Myocyte (in vitro differentiated cells): ENCODE measurements around the gene MID2. TPM values are rescaled to one million over a fixed set of nuclear protein-coding genes. Genes with fewer than 3 reads are reported as not detected.
"Not testable (repeated sequence)": the region's sequence is repeated elsewhere in the genome, so short reads cannot be mapped to it uniquely, and the experiment has no call there.

Experiments used
- DNase-seq: peaks from one replicate; pipeline ENCODE4 v3.0.0-alpha.2; 2012; ENCODE audit warnings: low read depth
- total RNA-seq: library from RNA; depleted of rRNA; stranded (reverse); fragments of >200 nt; gene quantifications from 2 replicates; pipeline ENCODE4 v1.2.3, GENCODE V29; 2014

The MID2 gene
- total RNA-seq, 1 donor from 2014 or later = 5.4 TPM

DNA sequence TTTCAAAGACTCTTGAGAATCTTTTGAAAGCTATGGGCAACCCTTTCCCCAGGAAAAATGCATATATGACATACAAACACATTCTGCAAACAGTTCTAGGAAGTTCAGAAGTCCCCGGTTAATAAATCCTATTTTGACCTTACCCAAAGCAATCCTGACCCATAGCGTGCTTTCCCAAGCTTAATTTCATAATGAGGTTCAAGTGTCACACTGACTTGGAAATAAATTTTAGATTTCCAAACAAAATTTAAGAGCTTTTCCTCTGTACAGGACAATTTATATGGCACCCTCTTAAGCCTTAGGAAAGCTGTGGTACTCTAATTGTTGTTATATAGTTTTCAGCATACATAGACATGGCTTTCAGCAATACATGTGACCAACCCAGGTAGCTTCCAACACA, 11.3 kb downstream of the MID2 start:
- DNase-seq = no peak

- no peak for DNase-seq
Measured at GRCh38 chrX:107840971-107841370, 15.3 kb downstream of the MID2 start.

DNA sequence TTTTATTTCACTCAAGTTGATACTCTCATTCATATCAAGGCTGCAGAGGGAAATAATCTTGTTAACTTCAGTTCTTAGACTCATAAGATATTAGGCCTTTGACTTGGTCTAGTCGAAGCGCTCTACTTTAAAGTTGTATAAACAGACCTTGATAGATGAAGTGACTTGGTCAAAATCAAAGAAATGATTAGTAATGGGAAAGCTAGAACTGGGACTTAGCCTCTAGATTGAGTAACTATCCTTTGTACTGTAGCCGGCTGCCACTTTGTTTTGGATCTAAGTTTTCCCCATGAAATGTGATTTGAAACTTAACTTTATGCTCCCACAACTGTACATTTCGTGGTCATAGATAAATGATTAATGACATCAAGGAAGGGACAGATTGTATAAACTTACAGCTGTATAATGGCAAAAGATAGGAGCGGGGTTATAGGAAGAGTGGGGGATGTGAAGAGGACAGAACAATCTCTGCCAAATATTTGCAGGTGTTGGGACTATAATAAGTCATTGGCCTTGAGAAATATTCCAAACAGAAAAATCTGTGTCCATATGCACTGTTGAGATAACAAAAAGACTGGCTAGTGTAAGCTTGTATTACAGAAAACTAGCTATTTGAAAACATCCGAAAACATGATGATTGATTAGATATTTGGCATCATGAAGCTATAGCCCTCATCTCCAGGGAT, 17.2 kb downstream of the MID2 start:
- DNase-seq = no peak

- no peak for DNase-seq
Measured at GRCh38 chrX:107845625-107846024, 20.0 kb downstream of the MID2 start.

DNA sequence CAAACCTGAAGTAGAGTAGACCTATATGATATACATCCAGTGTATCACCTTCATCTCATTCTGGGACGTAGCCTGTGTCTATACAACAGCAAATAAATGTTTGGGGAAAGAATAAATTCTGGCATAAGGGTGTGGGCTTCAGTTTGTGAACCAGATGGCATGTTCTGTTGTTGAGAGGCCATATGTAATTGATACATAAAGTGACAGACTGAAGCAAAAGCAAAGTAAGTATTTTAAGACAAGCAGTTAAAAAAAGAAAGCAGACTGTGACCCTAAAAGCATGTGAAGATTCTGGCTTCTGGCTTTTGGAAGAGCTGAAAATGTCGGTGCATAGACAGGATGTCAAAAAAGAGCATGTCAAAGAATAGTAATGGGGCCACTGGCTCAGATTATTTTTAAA, 22.9 kb downstream of the MID2 start:
- no peak for DNase-seq

DNA sequence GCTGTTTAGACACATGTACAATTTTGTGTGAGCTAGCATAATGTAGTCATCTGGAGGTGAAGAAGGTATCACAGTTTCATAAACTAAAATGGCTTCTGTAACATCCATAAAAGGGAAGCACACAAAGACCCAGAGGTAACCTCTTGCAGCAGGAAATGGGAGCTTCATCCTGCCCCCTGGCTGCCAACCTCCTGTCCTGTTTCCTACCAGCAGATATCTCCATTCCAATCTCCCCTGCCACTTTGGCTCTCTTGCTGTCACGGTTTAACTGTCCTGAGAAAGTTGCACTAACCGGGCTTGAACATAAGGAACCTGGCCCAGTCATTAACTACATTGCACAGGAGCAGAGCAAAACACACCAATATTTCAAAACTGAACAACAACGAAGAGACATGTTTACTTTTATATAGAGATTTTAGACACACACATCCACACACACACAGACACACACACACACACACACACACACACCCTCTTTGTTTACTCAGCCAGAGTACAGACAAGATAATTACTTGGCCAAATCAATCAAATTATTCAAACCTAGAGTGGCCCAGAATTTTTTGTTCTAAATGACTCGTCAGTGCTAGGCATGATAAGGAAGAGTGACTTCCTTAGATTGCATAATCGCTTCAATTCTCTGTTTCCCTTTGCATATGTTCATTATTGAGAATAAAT, 24.2 kb downstream of the MID2 start:
- no peak for DNase-seq

- no peak for DNase-seq
Measured at GRCh38 chrX:107850422-107850765, 24.7 kb downstream of the MID2 start.

DNA sequence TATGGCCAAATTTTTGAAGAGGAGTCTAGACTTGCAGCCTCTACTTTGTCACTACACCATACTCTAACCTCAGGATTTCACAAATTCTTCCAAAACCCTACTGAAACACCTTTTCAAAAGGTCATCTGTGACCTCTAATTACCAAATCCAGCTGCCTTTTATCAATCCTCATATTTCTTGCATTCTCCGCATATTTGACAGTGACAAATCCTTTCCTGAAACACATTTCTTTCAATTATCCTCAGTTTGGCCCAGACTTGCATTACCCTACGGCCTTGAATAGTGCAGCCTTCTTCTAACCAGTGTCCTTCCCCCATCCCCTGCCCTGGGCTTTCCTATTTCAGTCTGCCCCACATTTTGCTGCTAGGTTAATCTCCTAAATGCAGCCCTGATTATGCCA, 25.5 kb downstream of the MID2 start:
- no peak for DNase-seq

DNA sequence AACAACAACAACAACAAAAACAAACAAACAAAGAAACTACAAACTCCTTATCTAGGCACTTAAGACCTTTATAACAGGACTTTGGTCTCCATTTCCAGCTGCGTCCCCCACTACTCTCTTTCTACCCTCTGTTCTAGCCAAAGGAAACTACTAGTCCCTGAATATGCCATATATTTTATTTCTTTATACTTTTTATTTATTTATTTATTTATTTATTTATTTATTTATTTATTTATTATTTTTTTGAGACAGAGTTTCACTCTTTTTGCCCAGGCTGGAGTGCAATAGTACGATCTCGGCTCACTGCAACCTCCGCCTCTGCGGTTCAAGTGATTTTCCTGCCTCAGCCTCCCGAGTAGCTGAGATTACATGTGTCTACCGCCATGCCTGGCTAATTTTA, 26.0 kb downstream of the MID2 start:
- not testable (repeated sequence) for DNase-seq

DNA sequence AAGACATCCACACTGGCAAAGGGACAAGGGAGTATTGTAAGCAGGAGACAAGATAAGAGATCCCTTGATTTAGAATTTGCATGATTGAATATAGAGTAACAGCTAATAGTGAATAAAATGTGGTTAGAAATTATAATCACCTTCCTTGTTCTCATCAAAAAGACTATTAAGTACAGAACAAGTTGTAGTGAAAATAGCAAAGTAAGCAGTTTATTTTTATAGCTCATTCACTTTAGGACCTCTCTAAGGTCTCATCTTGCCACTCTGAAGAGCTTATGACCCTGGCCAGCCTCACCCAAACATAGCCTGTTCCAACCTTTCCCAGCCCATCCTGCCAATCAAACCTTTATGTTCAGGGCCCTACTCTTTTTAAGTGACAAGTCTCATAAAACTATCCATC, 30.6 kb downstream of the MID2 start:
- no peak for DNase-seq

DNA sequence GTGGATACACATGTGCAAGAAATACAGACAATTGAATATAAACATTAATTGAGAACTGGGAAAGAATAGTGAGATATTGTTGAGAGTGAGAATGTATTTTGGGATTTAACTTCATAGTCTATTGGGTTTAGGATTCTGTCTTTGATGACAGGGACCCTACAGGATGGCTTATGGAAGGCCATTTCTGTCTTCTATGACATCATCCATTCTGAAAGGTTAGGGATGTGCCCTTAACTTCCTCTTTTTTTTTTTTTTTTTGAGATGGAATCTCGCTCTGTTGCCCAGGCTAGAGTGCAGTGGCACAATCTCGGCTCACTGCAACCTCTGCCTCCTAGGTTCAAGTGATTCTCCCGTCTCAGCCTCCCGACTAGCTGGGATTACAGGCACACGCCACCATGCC, 31.4 kb downstream of the MID2 start:
- not testable (repeated sequence) for DNase-seq

DNA sequence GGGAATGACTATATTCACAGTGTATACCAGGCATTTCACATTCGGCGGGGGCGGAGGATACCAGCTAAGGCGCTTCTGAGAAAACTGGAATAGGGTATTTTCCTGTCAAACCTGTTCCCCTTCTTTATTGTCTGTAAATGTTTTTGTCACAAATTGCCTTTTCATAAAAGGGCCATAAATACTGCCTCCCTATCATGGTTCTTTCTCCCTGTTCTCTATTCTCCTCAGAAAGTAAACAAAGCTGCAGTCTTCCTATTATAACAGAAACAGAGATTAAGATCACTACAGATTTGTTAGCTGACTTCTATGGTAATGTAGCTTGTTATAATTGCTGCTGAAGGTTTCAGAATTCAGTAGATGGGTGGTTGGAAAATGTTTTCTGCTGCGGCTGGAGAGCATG, 32.2 kb downstream of the MID2 start:
- no peak for DNase-seq

DNA sequence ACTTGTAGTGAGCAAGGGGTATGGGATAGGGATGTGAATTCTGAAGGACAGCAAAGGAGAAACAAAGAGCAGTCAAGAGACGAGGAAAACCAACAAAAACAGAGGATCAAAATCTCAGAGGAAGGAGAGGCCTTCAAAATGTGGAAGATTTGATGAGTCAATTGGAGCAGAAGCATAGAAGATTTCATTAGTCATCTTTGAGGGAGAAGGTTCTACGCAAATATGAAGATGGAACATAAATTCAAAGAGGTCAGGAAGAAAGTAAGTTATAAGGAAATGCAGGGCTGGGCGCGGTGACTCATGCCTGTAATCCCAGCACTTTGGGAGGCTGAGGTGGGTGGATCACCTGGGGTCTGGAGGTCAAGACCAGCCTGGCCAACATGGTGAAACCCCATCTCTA, 35.4 kb downstream of the MID2 start:
- DNase-seq = no peak

DNA sequence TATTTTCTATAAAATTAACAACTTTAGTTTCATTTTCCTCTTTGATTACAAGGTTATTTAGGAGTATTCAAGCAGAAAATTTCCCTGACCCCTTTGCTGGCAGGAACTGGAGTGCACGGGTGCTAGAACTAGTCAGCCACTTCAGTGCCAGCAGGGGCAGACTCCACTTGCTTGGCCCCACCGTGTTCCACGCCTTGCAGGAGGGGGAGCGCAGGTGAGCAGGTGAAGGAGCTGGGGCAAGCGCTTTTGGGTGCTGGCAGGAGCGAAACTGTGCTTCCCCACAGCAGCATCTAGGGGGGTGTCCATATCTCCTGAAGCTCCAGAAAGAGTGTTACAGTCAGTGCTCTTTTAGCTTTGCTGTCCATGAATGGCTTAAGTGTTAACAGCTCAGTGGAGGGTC, 45.5 kb downstream of the MID2 start:
- no peak for DNase-seq

DNA sequence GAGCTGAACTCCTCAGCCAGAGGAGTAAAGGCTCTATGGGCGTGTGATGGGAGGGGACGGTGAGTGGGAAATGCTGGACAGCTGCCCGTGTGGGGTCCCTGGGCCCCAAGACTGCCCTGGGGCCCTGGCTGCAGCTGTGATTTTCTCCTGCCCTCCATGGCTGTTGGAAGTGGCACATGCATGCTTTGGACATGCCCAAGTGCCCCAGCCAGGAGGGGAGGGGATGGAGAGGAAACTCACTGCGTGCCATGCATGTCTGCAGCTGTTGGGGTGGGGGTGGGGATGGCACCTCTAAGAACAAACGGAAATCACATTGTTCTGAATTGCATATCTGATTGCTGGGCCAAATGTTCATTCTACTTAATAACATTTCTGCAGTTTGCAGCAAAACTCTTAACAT, 52.4 kb downstream of the MID2 start:
- DNase-seq = peak; percentile 81

- DNase-seq = peak; percentile 19
Measured at GRCh38 chrX:107880054-107880610, 54.5 kb downstream of the MID2 start.

- peak; percentile 46 for DNase-seq
Measured at GRCh38 chrX:107894038-107894437, 68.4 kb downstream of the MID2 start.

- DNase-seq = no peak
Measured at GRCh38 chrX:107902721-107903120, 77.1 kb downstream of the MID2 start.

GRCh38 chrX:107905366-107905765, 79.7 kb downstream of the MID2 start:
- no peak for DNase-seq

DNA sequence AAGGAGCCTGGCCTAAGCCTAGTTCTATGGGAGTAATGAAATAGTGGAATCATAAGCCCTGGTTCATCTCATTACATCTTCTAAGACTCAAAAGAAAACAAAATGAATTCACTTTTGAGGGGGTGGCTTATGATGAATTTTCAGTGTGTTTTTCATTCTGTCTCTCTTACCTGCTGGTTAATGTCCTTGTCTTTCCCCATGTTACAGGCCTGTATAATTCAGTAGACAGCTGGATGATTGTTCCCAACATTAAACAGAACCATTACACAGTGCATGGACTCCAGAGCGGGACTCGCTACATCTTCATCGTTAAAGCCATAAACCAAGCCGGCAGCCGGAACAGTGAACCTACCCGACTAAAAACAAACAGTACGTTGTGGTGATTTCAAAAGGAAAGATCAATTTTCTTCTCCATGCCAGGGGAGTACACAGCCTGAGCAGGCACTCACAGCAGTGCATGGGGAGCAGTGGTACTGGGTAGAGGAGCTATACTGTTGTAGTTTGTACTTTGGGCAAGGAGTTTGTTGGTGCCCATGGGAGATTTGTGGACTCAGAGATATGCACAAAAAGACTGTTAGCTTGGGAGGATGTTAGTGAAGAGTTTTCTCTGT, 98.6 kb downstream of the MID2 start:
- no peak for DNase-seq

GRCh38 chrX:107934262-107934661, 108.6 kb downstream of the MID2 start:
- no peak for DNase-seq

DNA sequence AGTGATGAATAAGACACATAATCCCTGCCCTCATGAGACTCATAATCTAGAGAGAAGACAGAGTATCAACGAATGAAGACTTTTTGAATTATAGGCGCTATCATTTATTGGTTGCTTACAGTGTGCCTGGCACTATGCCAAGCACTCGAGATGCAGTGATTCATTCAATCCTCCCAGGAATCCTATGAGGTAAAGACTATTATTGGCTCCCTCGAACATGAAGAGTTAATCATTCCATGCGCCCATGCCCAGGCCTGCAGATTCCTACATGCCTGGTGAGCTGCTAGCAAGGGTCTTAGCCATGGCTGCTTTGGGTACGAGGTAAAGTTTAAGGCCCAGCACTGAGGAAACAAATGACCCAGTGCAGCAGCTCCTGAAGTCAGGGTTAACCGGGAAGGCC, 109.5 kb downstream of the MID2 start:
- DNase-seq = peak; percentile 8
